Hair follicle dermal papilla cell (primary cell): ENCODE data around the gene TOR2A. TPM values are rescaled to one million over a fixed set of nuclear protein-coding genes. Genes with fewer than 3 reads are reported as not detected.

Experiments used
- total RNA-seq: library from RNA; depleted of rRNA; stranded (reverse); fragments of >200 nt; gene quantifications from 2 replicates; pipeline ENCODE4 v1.2.3, GENCODE V29; 2012

TOR2A gene
- 3.8 and 4.7 TPM in 2 replicates for total RNA-seq

GRCh38 chr9:127734747-127735529 lies at the start of gene TOR2A:
TOR2A (minus strand) TSS chr9:127735294; CDS start chr9:127735270, 24 bp downstream.

DNA sequence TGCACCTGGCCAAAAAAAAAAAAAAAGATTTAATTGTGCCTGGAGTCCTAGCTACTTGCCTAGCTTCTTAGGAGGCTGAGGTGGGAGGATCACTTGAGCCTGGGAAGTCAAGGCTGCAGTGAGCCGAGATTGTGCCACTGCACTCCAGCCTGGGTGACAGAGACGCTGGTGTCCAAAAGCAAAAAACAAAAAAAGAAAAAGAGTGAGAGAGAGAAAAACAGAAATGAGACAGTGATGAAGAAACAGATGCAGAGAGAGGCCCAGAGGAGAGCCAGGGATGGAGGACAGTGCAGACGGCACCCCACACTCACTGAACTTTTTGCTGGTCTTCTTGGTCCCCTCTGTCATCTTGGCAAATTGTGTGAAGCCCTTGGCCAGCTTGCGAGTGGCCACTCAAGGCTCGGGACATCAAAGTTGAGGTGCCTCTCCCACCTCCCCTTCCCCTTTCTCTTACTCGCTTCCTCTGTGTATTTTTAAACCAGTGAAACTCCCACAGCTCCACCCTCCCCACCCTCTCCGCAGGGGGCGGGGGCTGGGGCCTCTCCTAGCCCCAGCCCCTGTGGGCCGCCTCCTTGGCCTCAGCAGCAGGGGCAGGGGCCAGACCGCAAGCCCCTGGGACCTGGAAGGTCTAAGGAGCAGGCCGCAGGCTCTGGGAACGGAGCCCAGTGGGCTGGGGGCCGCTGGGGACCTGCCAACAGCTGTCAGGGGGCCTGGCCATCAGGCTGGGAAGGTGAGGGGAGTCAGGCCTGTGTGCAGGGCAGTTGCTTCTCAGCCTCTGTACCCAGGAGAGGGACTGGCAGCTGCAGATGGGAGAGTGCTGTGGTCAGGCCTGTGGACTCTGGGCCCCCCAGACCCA lies 43.4 kb upstream of the TOR2A start, which contains the start of gene SH2D3C:
Gene SH2D3C (minus strand): TSS at position 387 of the 856 bp plus-strand sequence. CDS start 39 bp downstream, at position 348.

DNA sequence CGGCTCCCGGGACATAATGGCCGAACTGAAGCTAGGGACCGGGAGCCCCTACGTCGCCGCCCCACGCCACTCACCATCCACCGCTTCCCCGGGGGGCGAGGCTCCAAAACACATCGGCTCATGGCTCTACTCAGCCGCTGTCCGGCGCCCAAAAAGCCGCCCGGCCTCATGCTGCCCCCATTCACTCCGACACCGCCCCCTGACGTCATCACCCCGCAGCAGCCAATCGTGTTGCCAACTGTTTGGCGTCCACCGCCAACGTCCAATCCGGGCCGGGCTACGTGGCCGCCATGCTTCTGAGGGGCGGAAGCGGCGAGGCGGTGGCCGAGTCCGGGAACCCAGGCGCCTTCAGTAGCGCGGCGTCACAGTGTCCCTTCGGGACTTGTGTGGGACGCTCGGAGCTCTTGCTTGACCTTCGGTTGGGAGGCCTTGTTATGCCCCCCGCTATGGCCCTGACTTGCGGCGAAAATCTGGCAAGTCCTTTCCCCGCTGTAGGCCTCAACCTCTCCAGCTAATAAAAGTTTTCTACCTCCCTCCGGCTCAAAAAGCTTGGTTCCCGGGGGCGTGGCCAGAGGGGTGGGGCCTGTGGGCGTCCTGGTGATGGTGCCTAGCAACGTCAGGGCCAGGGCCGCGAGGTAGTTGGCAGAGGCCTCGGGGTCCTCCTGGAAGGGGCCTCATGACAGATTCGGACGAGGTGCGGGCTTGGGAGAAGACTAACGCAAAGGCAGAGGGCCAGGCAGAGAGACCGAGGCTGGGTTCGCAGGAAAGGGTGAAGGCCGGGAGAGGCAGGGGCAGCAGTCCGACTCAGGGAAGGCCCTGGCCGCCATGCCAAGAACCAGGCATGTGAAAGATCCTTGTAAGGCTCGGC lies 19.4 kb downstream of the TOR2A start, which contains the start of the genes PTRH1 and TTC16:
Gene PTRH1 (minus strand): TSS at position 194 of the 868 bp plus-strand sequence. CDS start 24 bp downstream, at position 170.
Gene TTC16 (plus strand): TSS at position 610 of the 868 bp plus-strand sequence. CDS start 67 bp downstream, at position 677.

GRCh38 chr9:127706836-127707241 lies 28.3 kb downstream of the TOR2A start, which contains the start of gene CFAP157:
CFAP157 (plus strand) TSS chr9:127706988; CDS start chr9:127707032, 44 bp downstream.

Other genes starting within 250 kb of the TOR2A start
- gene STXBP1, start 123.0 kb downstream of the TOR2A start, total RNA-seq = 29.2 and 42.9 TPM in 2 replicates
- gene CFAP157, start 28.3 kb downstream of the TOR2A start, total RNA-seq = 0.16 TPM in 1 of 2 replicates, not detected in the other
- gene PTRH1, start 19.6 kb downstream of the TOR2A start, total RNA-seq = 13.0 and 13.8 TPM in 2 replicates
- not detected in 2 replicates for gene TTC16, start 19.2 kb downstream of the TOR2A start, total RNA-seq
- gene SH2D3C, start 43.4 kb upstream of the TOR2A start, total RNA-seq = under 0.01 and 0.36 TPM in 2 replicates
- 53.1 and 57.9 TPM in 2 replicates for gene CDK9, start 50.7 kb upstream of the TOR2A start, total RNA-seq
- 79.1 and 93.1 TPM in 2 replicates for gene FPGS, start 67.6 kb upstream of the TOR2A start, total RNA-seq
- gene ENG, start 119.4 kb upstream of the TOR2A start, total RNA-seq = 28.9 and 33.0 TPM in 2 replicates
- gene AK1, start 142.4 kb upstream of the TOR2A start, total RNA-seq = 62.8 and 85.4 TPM in 2 replicates
- 80.3 and 89.6 TPM in 2 replicates for gene ST6GALNAC6, start 164.3 kb upstream of the TOR2A start, total RNA-seq
- 30.8 and 31.7 TPM in 2 replicates for gene ST6GALNAC4, start 181.7 kb upstream of the TOR2A start, total RNA-seq
- 2.9 and 4.7 TPM in 2 replicates for gene PIP5KL1, start 195.5 kb upstream of the TOR2A start, total RNA-seq
- gene DPM2, start 202.6 kb upstream of the TOR2A start, total RNA-seq = 10.2 and 11.0 TPM in 2 replicates
- gene EEIG1, start 245.7 kb upstream of the TOR2A start, total RNA-seq = 15.6 and 17.2 TPM in 2 replicates